GM12801 (cell line): Measurements from ENCODE around the gene C19orf81.

Source experiments
- CTCF ChIP-seq: IDR thresholded peaks from one replicate; pipeline ENCODE4 v1.5.1; 2011; ENCODE audit warnings: control low read depth; ENCODE audit not compliant: insufficient read length; ENCODE audit errors: extremely low read depth

The C19orf81 gene

GRCh38 chr19:50667759-50668231, 18.6 kb downstream of the C19orf81 start:
- no peak for TF ChIP-seq CTCF

GRCh38 chr19:50668416-50668815, 19.2 kb downstream of the C19orf81 start:
- TF ChIP-seq CTCF, result no peak

- no peak for TF ChIP-seq CTCF
These were observed 19.6 kb downstream of the C19orf81 start for GRCh38 chr19:50668879-50669278.

GRCh38 chr19:50669302-50670101, 20.3 kb downstream of the C19orf81 start:
- no peak for TF ChIP-seq CTCF

GRCh38 chr19:50670102-50670380, 20.8 kb downstream of the C19orf81 start:
- no peak for TF ChIP-seq CTCF

GRCh38 chr19:50673118-50673517, 23.9 kb downstream of the C19orf81 start:
- TF ChIP-seq CTCF, result no peak

GRCh38 chr19:50676625-50677197, 27.5 kb downstream of the C19orf81 start:
- TF ChIP-seq CTCF, result no peak
